ENCODE data around the gene IKBKG. TPM values are rescaled to one million over a fixed set of nuclear protein-coding genes. Genes with fewer than 3 reads are reported as not detected.

The IKBKG gene
- total RNA-seq, 2 donors from 2014 or later = 9.9 to 11.9 TPM

DNA sequence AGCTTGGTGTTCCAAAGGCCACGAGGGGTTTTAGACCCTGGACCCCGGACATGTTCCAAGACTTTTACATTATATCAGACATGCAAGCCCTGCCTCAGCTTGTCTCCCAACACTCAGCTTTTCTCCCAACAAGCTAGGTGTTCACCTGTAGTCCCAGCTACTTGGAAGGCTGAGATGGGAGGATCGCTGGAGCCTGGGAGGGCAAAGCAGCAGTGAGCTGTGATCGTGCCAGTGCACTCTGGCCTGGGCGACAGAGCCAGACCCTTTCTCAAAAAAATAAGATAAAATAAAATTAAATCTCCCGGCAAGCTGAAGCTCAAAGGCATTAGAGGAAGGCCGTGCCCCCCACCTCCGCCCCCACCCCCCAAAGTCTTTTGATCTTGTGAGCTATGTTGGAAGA, 51.2 kb downstream of the IKBKG start:
- TF ChIP-seq, protein P1, sequence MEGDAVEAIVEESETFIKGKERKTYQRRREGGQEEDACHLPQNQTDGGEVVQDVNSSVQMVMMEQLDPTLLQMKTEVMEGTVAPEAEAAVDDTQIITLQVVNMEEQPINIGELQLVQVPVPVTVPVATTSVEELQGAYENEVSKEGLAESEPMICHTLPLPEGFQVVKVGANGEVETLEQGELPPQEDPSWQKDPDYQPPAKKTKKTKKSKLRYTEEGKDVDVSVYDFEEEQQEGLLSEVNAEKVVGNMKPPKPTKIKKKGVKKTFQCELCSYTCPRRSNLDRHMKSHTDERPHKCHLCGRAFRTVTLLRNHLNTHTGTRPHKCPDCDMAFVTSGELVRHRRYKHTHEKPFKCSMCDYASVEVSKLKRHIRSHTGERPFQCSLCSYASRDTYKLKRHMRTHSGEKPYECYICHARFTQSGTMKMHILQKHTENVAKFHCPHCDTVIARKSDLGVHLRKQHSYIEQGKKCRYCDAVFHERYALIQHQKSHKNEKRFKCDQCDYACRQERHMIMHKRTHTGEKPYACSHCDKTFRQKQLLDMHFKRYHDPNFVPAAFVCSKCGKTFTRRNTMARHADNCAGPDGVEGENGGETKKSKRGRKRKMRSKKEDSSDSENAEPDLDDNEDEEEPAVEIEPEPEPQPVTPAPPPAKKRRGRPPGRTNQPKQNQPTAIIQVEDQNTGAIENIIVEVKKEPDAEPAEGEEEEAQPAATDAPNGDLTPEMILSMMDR (IDR thresholded peaks at IDR 0.05) = no peak
- no peak for TF ChIP-seq POLR2A (IDR thresholded peaks at IDR 0.05)
- H3K4me1 ChIP-seq = no peaks in the 10 kb centered on the region
- no peaks in the 10 kb centered on the region for H3K27me3 ChIP-seq
- no peaks in the 10 kb centered on the region for H3K9me3 ChIP-seq
- H3K4me3 ChIP-seq = no peak overlapping the region
- 83% methylated on average over 4 to 6 of the region's 8 CpGs for WGBS, 2 donors
- ATAC-seq (no peak), DNase-seq (no peak)
- no peak overlapping the region for H3K27ac ChIP-seq
- intact Hi-C loops (cut with DNase I) = no loop called here
- H3K36me3 ChIP-seq (replicated peaks in 1 of 2; ENCODE audit: insufficient read depth in 1 of 2, low read depth in 2 of 2) = no peaks in the 10 kb centered on the region

DNA sequence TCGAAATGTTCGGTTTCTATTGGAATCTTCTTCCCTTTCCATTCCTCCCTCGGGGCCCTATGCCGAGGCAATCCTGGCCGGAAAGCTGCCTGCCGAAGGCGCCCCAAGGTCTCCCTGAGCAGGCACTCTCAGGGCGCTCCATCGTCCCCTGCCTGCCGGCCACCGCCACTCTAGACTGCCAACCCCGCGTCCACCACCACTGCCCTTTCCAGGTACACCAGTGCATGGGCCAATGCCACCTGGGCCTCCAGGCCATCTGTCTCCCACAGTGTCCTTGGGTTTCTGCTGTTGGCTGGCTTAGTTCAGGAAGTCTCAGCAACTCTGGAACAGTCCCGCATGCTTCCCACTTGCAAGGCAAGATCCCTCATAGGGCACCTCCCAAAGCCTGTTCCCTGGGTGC, 52.1 kb downstream of the IKBKG start:
- H3K9me3 ChIP-seq = no peaks in the 10 kb centered on the region
- H3K27me3 ChIP-seq = no peaks in the 10 kb centered on the region
- DNase-seq (no peak), ATAC-seq (no peak)
- no peaks in the 10 kb centered on the region for H3K36me3 ChIP-seq (replicated peaks in 1 of 2; ENCODE audit: insufficient read depth in 1 of 2, low read depth in 2 of 2)
- TF ChIP-seq POLR2A (IDR thresholded peaks at IDR 0.05) = no peak
- TF ChIP-seq, protein P1 (IDR thresholded peaks at IDR 0.05) = no peak
- 83 to 87% methylated on average over 6 to 12 of the region's 14 CpGs for WGBS, 2 donors
- no peak overlapping the region for H3K27ac ChIP-seq
- no peaks in the 10 kb centered on the region for H3K4me1 ChIP-seq
- intact Hi-C loops (cut with DNase I) = no loop called here
- no peak overlapping the region for H3K4me3 ChIP-seq

GRCh38 chrX:154600759-154601374, 53.4 kb downstream of the IKBKG start:
- no peaks in the 10 kb centered on the region for H3K36me3 ChIP-seq (replicated peaks in 1 of 2; ENCODE audit: insufficient read depth in 1 of 2, low read depth in 2 of 2)
- DNase-seq (no peak), ATAC-seq (no peak)
- TF ChIP-seq, protein P1 (IDR thresholded peaks at IDR 0.05) = no peak
- no peak for TF ChIP-seq POLR2A (IDR thresholded peaks at IDR 0.05)
- no peaks in the 10 kb centered on the region for H3K9me3 ChIP-seq
- no peak overlapping the region for H3K4me3 ChIP-seq
- H3K27ac ChIP-seq = no peak overlapping the region
- no peaks in the 10 kb centered on the region for H3K27me3 ChIP-seq
- 60 to 76% methylated on average over 3 to 5 of the region's 15 CpGs for WGBS, 2 donors
- intact Hi-C loops (cut with DNase I) = no loop called here
- H3K4me1 ChIP-seq = no peaks in the 10 kb centered on the region

DNA sequence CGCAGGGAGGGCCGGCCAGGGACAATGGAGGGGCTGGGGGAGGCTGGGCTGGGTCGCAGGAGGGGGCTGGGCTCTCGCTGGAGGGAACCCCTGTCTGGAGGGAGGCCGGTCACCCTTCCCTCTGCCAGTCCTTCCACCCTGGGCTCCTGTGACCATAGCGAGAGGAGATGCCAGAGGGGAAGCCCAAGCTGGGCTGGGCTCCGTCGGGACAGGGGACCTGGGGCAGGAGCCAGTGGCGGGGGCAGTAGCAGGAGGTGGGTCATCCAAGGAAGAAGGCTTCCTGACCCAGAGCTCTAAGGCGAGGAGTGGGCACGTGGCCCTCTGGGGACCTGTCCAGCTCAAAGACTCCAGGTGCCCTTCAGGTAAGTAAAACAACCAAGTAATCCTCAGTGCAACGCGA, 54.8 kb downstream of the IKBKG start:
- ATAC-seq = no peak
- intact Hi-C loops (cut with DNase I) = no loop called here
- H3K9me3 ChIP-seq = no peaks in the 10 kb centered on the region
- no peaks in the 10 kb centered on the region for H3K36me3 ChIP-seq (replicated peaks in 1 of 2; ENCODE audit: insufficient read depth in 1 of 2, low read depth in 2 of 2)
- H3K27ac ChIP-seq = no peak overlapping the region
- no peaks in the 10 kb centered on the region for H3K4me1 ChIP-seq
- H3K27me3 ChIP-seq = no peaks in the 10 kb centered on the region
- TF ChIP-seq, protein P1 (IDR thresholded peaks at IDR 0.05) = no peak
- no peak for TF ChIP-seq POLR2A (IDR thresholded peaks at IDR 0.05)
- H3K4me3 ChIP-seq = no peak overlapping the region
- DNase-seq = no peak
- 74 to 85% methylated on average over 4 to 6 of the region's 13 CpGs for WGBS, 2 donors

DNA sequence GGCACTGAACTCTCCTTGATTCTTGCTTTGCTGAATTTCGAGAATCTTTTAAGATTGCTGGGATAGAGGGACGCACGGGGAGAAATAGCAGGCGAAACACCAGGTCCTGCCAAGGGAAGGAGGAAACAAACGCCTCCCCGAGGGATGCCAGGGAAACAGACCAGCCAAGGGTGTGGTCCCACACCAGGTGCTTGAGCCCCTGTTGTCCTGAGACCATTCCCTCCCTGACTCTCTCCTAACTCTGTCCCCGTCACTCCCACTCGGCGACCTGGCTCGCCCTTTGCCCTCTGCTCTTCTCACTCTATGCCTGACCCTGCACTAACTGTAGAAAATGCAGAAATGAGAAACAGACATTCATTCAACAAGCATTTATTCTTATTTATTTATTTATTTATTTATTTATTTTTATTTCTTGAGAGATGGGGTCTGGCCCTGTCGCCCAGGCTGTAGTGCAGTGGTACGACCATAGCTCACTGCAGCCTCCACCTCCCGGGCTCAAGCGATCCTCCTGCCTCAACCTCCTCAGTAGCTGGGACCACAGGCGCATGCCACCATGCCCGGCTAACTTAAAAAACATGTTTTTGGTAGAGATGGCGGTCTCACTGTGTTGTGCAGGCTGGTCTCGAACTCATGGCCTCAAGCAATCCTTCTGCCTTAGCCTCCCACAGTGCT, 55.5 kb downstream of the IKBKG start:
- Histone ChIP-seq H3K27me3 (no peaks in the 10 kb centered on the region), H3K9me3 (no peaks in the 10 kb centered on the region), H3K4me1 (no peaks in the 10 kb centered on the region), H3K27ac (no peak overlapping the region), H3K36me3 (replicated peaks in 1 of 2; ENCODE audit: insufficient read depth in 1 of 2, low read depth in 2 of 2) (no peaks in the 10 kb centered on the region), H3K4me3 (no peak overlapping the region)
- no peak for ATAC-seq
- no peak for DNase-seq
- WGBS, 2 donors = 75 to 79% methylated on average over 13 to 14 of the region's 18 CpGs
- no peak for TF ChIP-seq POLR2A (IDR thresholded peaks at IDR 0.05)
- TF ChIP-seq, protein P1 (IDR thresholded peaks at IDR 0.05) = no peak
- intact Hi-C loops (cut with DNase I) = no loop called here

Data from body of pancreas (tissue), 4 donors.